IPS-NIHi11 (cell line): Measurements from ENCODE around the gene TCEA3.
A peak's percentile ranks its signal among the peaks of the same experiment; 100 is the strongest.

Source experiments
- DNase-seq: peaks from one replicate; pipeline ENCODE4 v3.0.0; 2012; ENCODE audit warnings: mixed read lengths, low spot score

The TCEA3 gene

DNA sequence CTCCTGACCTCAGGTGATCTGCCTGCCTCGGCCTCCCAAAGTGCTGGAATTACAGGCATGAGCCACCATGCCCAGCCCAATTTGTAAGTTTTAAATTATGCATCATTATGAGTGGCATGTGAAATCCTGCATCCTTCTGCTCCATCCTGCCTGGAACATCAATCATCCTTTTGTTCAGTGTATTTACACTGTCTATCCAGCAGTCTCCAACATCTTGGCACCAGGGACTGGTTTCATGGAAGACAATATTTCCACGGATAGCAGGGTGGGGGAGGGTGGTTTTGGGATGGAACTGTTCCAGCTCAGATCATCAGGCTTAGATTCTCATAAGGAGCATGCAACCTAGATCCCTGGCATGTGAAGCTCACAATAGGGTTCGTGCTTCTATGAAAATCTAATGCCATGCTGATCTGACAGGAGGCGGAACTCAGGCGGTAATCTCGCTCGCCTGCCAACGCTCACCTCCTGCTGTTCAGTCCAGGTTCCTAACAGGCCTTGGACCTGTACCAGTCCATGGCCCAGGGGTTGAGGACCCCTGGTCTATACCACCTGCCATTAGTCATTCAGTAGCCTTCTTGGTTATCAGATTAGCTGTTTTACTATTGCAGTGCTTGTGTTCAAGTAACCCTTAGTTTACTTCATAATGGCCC lies 22.2 kb upstream of the TCEA3 start:
- DNase-seq = no peak

DNA sequence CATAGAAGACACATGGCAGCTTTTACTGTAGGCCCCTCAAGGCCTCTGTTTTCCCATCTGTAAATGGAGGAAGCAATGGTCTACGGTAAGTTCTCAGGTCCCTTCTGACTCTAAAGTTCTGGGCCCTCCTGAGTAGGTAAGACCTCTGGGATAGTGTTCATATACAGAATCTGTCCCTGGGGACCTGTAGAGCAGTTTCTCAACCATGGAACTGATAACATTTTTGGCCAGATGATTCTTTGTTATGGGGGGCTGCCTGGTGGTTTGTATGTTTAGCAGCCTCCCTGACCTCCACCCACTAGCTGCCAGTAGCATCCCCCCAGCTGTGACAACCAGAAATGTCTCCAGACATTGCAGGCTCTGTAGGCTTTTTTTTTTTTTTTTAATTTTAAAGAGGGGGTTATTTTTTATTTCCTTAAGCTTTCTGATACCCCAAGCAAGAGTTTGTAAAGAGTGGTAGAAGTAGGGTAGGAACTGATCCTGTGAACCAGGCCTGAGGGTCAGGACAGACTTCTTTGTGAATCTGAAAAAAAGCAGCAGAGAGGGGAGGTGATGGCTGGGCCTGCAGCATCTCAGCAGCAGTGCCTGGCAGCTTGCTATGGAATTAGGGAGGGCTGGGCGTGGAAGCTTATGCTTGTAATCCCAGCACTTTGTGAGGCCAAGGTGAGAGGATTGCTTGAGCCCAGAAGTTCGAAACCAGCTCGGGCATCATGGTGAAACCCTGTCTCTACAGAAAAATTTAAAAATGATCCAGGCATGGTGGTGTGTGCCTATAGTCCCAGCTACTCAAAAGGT lies 20.2 kb upstream of the TCEA3 start:
- DNase-seq = no peak

DNA sequence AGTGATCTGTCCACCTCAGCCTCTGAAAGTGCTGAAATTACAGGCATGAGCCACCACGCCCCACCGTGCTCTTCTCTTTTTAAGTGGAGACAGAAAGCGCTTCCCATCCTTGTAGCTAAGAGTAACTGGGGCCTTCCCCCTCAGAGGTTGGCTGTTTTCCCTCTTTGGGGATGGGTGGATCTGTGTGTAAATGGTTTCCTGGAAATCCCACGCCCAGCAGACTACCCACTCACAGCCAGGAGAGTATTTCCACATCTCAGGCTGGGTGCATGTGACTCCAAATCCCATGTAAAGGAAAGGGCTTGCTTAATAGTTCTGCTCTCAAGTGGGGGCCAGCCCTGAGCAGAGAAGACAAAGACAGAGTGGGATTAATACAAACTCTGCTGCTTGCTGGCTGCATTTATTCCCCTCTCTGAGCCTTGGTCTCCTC lies 19.6 kb upstream of the TCEA3 start:
- DNase-seq = no peak

DNA sequence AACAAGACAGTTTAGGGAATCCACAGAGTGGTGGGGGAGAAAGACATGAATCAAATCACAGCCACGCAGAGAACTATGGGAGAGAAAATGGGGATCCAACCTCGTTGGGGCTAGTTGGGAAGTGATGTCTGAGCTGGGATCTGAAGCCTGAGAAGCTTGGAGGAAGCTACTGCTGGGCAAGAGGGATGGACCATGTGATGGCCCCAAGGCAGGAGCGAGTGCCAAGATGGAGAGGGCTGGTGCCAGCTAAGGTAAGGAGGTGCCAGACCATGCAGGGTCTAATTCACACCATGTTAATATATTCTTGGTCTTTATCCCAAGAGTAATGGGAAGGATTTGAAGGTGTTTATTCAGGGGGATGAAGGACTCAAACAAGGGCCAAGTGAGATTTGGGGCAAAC lies 18.2 kb upstream of the TCEA3 start:
- DNase-seq = no peak

DNA sequence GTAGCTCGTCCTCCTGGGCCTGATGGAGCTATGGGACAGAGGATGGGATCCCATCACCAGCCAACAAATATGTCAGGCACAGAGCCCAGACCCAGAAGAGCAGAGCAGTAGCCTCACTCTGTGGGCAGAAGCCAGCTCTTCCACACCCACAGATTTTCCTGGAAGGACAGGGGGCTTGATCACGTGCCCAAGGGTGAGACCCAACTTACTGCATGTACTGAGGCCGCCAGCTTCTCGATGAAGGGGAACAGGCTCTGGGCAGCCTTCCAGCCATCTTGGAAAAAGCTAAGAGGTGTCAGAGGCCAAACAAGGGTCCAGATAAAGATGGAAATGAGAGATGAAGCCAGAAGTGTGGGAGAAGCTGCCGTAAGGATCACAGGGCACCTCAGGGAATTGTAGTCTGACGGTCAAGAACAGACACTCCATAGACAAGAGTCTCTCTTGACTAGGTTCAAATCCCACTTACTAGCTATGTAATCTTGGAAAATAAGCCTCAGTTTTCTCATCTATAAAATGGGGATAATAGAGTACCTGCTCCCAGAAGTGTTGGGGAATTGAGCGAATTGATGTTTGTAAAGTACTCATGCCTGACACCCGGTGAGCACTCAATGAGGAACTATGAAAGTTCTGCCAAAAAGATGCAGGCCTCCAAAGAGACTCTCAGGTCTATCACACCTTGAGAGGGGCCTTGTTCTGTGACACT lies 17.0 kb upstream of the TCEA3 start:
- DNase-seq = no peak

DNA sequence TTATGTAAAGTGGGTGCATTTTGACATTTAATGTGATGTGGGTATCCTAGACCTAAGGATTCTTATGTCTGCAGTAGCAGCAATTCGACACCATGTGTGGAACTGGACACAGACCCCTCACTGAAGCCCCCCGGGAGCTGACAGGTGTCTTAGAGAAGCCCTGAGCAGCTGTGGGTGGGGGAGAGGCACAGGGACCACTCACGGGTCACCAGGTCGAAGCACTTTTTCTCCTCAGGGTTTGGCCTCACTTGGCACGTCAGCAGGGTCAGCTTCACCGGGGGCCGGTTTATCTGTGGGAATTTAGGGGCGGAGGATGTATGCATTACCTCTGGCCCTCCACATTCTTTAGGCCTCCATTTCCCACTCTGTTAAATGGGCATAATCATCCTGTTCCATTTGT lies 14.0 kb upstream of the TCEA3 start:
- DNase-seq = no peak

DNA sequence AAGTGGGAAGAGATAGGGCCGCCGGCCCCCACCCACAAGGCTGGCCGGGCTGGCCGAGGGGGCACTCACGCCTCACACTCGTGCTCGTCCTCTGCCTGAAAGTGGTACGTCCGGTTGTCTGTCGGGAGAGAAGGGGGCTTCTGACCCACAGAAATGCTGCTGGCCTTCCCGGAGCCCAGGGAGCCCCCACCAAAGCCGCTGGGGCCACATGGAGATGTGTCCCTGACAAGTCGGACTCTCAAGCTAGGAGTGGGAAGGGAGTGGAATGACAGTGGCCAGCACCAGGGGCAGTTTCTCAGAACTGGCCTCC lies 12.8 kb upstream of the TCEA3 start:
- no peak for DNase-seq

DNA sequence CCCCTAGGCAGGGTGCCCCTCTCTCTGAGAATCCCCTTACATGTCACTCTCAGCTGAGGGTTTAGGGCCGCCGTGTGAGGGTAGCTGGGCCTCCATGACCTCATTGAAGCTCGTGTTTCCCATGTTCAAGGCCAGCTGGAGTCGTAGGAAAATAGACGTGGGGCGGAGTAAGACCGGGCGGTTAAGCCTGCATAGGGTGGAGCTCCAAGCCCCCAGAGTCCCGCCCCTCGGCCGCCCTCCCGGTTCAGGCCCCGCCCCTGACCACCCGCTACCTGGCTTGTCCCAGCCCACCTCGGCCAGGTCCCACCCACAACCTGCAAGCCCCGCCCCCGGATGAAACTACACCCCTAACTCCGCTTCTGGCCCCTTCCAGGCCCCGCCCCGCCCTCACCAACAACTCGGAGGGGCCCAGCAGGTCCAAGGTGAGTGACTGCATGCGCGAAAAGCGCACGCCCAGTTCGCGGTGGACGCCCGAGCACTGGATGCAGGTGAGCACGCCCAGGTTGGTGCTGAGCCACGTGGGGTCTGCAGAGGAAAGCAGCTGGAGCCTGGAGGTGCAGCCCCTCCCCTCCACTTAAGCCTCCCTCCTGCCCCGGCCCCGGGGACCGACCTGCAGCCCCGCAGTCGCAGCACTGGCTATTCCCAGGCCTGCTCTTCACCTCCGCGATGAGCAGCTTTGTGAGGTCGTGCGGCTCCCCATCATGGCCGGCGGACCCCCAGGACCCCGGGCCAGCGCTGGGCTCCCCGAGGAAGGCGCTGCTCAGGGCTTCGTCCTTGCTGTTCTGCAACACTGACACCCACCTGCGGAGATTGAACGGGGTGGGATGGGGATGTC lies 12.2 kb upstream of the TCEA3 start:
- peak; percentile 98 for DNase-seq

DNA sequence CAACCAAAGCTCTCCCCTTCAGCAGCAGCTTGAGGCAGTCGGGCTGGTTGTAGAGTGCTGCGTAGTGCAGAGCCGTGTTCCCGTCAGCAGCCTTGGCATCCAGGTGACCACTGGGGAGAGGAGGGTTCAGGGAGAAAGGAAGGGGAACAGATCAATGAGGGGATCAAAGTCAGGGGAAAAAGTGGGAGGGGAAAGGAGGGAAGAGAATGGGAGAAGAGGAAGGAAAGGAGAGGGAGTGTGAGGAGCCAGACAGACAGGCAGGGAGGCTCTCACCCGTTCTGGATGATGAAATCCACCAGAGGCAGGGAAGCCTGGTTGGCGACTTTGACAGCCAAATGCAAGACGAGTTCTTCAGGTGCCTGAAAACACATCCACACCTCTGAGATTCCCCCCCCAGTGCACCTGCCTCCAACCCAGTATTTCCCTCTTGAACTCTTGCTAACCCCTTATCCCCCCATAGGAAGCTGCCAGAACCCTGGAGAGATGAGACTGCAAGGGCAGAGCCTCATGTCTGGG lies 9.8 kb upstream of the TCEA3 start:
- no peak for DNase-seq

DNA sequence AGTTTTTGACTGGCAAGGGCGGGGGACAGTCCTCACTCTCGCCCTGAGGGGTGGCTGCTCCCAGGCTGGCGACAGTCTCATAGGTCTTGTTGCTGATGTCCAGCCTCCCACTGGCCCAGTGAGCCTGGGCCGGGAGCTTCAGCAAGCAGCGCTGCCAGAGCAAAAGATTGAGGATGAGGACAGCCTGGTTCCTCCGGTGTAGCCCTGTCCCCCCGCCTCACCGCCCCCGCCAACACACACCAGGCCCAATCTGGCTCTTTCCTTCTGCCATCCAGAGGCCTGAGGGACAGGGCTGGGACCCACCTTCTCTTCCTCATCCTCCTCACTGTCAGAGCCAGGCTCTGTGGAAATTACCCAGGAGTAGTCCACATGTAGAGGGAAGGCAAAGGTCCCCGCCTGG lies 8.6 kb upstream of the TCEA3 start:
- no peak for DNase-seq

DNA sequence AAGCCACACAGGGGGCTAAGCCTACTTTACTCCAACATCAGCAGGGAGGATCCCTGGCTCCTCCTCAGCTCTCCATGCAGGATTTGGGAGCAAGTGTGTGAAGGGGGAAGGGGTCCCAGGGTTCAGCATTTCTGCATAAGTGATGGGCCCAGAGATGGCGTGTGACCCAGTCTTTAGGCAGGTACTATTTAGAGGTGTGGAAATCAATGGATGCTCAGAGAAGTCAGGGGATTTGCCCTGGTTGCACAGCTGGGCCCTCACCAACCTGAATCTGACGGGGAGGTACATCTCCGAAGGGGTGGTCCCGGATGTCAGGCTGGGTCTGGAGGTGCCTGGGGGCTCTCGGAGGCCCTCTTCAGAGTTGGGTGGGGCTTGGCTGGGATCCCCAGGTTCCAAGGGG lies 6.9 kb upstream of the TCEA3 start:
- DNase-seq = no peak

DNA sequence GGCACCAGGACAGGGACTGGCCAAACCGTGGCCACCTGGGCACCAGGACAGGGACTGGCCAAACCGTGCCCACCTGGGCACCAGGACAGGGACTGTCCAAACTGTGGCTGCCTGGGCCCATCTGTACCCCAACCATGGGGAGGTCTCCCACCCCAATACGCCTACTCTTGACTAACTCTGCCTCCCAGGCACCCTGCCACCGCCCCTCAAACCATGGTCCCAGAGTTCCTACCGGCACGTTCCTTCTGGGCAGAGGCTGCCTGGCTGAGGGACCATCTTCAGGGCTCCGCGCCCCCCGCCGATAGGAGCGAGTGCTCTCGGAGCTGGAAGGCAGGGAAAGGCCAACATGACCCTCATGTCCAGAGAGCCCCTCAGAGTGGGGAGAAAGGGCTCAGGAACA lies 6.3 kb upstream of the TCEA3 start:
- DNase-seq = no peak

DNA sequence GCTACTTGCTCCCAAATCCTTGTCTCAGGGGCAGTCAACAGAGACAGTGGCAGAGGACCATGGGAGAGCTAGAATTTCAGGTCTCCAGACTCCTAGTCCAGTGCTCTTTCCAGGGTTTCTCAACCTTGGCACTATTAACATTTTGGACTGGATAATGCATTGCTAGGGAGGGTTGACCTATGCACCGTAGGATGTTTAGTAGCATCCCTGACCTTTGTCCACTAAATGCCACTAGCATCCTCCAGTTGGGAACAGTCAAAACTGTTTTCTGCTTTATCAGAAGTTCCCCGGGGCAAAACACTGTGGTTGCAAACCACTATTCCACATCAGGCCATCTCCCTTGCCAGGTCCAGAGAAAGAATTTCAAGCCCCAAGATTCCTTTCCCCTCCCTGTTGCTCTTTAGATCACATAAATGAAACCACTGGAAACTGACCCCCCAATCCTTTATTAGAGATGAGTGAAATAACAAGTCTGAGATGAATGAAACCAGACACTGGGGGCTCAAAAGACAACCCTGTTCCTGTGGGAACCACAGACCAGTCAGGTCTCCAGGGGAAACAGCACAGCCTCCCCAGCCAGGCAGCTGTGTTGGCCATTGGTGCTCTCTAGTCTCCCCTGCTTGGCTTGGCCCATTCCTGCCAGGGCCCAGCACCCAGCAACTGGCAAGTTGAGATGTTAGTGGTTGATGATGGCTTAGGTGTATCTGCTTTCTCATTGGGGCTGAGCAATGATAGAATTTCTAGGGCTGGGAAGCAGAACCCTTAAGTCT lies 3.8 kb upstream of the TCEA3 start:
- DNase-seq = no peak

DNA sequence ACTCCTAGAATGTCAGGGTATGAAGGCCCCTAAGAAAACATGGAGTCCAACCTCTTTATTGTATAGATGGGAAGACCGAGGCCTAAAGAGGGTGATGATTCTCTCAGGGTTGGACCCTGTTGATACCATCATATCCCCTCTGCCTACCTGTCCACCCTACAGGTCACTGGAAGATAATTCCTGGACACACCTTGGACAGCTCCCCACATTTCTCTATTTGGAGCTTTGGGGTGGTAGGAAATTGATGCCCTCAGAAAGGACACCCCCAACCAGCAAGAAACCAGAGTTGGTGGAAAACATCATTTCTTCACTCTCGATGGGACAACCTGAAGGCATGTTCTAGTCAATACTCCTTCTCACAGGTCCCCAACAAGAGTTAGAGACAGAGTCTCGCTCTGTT lies 3.0 kb upstream of the TCEA3 start:
- no peak for DNase-seq

DNA sequence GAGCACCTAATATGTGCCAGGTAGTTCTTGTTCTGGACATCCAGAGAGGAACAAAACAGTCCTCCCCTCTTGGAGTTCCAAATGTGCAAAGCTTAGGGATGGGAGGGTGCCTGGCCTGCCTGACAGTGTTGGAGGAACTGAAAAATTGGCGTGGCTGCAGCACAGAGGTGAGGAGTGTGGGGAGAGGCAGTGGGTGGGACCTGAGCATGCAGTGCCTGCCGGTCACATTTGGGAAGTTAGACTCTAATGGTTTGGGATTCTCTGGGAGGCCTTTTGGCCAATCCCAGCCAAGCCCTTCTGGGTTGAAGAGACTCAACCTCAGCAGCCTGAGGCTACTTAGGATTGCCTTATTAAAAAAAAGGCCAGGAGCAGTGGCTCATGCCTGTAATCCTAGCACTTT lies 2.3 kb upstream of the TCEA3 start:
- DNase-seq = no peak

DNA sequence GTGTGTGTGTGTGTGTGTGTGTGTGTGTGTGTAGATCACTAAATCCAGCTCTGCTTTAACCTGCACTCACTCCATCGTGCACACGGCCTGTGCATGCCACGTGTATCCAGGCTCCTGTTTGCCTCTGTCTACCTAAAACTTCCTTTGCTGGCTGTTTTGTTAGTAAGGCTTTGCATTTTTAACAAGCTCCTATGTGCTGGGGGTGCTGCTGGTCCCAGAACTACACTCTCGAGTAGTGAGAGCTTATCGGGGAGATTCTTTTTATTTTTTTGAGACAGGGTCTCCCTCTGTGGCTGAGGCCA lies 596 bp upstream of the TCEA3 start:
- DNase-seq = no peak

DNA sequence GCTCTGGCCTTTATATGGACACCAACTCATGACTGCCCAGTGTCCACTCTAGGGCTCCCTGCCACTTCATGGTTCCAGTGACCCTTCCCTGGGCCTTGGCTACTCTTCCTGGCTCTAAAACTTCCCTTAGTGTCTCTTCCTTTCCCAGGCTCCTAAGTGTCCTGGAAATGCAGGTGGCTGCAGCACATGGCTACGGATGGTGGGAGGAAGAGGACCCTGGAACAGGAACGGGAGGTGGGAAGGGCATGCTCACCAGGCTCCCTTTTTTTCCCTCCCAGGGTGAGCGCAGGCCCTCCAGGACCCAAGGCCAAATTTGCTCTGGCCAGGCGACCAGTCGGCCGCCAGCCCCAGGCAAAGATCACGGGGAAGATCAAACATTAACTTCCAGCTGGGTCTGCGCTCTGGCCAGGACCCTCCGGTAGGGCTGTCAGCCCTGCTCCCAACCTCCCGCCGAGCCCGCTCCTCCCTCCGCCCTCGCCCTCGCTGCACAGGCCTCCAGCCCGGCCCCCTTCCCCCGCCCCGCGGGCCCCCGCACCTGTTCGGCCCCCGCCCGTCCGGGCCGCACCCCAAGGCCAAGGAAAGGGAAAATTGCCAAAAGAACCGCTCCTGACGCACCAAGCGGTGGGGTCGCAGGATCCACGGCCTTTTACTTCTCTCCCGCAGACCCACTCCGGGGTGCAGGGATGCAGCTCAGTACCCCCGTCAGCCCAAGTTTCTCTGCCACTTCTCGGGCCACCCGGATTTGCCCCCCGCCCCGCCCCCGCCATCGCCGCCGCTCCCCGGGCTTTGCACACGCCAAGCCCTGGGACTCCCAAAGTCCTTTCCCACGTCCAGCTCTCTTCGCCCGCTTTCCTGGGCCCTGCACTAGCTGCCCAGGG lies 894 bp downstream of the TCEA3 start:
- peak; percentile 80 for DNase-seq

DNA sequence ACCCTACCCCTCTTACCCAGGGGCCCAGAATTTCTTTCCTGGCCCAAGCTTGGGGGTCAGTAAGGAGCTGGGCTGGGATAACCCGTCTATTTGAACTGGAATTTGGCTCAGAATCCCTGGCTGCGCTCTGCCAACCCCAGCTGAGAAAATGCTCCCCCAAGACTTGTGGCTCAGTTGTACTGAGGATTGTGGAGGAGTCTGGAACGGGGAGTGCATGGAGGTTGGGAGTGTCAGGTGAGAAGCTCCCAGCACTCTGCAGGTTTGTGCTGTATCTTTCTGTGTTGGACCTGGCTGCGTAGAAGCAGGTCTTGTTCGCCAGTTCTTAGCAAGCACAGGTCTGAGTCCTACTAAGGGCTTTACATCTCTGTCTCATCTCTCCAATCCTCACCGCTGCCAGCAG lies 1.6 kb downstream of the TCEA3 start:
- DNase-seq = no peak

DNA sequence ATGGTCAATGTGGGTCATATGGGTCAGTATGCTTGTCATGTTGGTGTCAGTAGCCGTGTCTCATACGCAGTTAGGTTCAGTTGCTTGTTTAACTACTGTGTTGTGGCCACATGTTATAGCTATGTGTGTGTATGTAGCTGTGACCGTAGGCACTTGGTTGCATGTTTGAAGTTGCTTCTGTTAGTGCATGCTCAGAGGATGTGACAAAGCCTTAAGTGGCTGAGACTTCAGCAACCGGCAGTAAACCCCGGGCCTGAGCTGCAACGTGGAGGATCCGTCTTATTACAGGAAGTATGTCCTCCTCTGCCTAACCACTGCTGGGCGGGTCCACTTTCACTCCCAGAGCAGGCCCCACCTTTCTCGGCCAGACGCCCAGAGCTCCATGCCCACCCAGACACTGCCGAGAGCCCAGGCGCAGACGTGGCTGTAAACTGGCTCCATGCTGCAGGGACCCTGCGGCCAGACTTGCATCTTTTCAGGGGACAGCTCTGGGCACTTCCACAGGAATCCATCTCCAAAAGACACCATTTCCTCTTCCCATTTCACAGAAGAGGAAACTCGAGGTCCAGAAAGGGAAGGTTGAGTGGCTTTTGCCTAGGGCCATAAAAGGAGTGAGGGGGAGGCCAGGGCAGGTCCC lies 2.2 kb downstream of the TCEA3 start:
- no peak for DNase-seq

DNA sequence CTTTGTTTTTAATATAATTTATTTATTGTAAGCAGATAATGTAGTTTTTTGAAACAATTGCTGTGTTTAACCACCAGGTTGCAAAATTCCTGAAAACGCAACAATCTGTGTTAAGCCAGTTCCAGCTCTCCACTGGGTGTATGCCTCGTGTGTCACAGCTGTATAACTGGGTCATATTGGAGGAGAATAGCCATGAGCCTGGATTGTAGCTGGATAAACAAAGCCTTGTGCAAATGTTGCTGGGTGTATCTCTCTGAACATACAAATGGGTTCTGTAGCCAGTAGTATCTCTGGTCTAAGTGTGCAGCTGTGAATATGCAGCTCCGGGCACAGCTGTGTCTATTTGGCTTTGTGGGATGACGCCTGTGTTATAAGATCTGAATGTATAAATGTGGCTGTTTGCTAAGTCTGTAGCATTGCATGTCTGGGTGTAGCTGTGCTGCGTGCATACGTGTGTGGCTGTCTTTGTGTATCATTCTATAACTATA lies 2.8 kb downstream of the TCEA3 start:
- DNase-seq = no peak
